Stomach smooth muscle (tissue), 2 donors: ENCODE results near the gene TRIB2.

Source experiments
- H3K27ac ChIP-seq: one replicate; pipeline ENCODE4 v1.7.0; 2013; ENCODE audit warnings: mild to moderate bottlenecking, low read length, inconsistent platforms
- H3K27me3 ChIP-seq, 2 donors: one replicate each; pipeline ENCODE4 v1.7.0; 2013; ENCODE audit warnings: low read length in 2 of 2; ENCODE audit not compliant: insufficient read depth in 2 of 2, control insufficient read depth in 1 of 2
- H3K36me3 ChIP-seq, 2 donors: one replicate each; pipeline ENCODE4 v1.7.0; 2013; ENCODE audit warnings: low read length in 2 of 2; ENCODE audit not compliant: control insufficient read depth in 2 of 2, insufficient read depth in 2 of 2
- H3K4me1 ChIP-seq: one replicate; pipeline ENCODE4 v1.7.0; 2013; ENCODE audit warnings: low read length; ENCODE audit not compliant: control insufficient read depth, insufficient read depth
- H3K4me3 ChIP-seq, 2 donors: one replicate each; pipeline ENCODE4 v1.7.0; 2013; ENCODE audit warnings: low read length in 2 of 2
- H3K9ac ChIP-seq, 2 donors: one replicate each; pipeline ENCODE4 v1.7.0; 2013; ENCODE audit warnings: low read length in 2 of 2, mild to moderate bottlenecking in 1 of 2
- H3K9me3 ChIP-seq, 2 donors: one replicate each; pipeline ENCODE4 v1.7.0; 2013; ENCODE audit warnings: low read length in 2 of 2; ENCODE audit not compliant: control insufficient read depth in 2 of 2
- donor health status: healthy.
- donor health status: Pancreatic carcinoma.

TRIB2 gene

DNA sequence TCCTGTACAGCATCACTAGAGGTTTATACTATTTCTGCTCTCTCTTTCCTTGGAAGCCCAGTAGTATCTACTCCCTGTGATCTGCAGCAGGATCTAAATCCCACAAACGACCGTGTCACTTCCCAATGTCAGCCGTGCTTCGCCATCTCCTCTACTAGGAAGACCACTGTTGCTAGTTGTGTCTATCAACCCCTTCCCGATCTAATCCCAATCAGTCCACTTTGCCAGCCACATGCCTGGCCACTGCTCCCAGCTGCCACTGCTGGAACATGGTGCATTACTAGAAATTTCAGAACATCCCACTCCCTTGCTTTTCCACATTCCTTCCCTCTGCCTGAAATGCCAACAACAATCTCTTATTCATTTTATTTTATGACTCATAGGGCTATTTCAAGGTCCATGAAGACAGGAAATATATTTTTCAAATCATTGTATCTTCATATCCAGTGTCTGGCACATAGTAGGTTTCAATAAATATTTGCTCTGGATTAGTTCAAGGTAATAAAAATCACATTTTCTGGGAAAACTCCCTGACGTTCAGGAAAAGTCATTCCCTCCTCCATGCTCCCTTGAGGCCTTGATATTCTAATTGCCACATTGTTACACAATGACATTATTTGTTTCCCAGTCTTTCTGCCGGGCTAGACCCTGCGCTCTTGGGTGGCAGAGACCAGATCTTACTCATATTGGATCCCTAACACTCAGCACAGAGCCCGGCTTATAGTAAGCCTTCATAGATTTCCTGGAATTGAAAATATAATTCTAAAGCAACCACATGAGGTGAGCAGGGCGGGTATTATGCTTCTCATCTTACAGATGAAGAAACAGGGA is 2.1 kb upstream of the TRIB2 start:
- H3K27me3 ChIP-seq = no peaks in the 10 kb centered on the region
- H3K4me1 ChIP-seq = peaks cover 25% of the 10 kb centered on the region
- H3K27ac ChIP-seq = peak overlapping the region; percentile 90
- H3K36me3 ChIP-seq = no peaks in the 10 kb centered on the region
- H3K9ac ChIP-seq = no peak overlapping the region
- H3K9me3 ChIP-seq = no peaks in the 10 kb centered on the region
- H3K4me3 ChIP-seq = peak overlapping the region in 1 of 2 donors; percentile 8

GRCh38 chr2:12715258-12716031 is 1.3 kb upstream of the TRIB2 start:
- Histone ChIP-seq H3K4me1 (peaks cover 26% of the 10 kb centered on the region), H3K27ac (peak overlapping the region; percentile 90), H3K27me3 (no peaks in the 10 kb centered on the region), H3K9me3 (no peaks in the 10 kb centered on the region), H3K4me3 (peak overlapping the region; percentile 87 to 93), H3K9ac (peak overlapping the region; percentile 42 to 83), H3K36me3 (no peaks in the 10 kb centered on the region)

GRCh38 chr2:12716032-12716281 is 779 bp upstream of the TRIB2 start:
- Histone ChIP-seq H3K4me1 (peaks cover 26% of the 10 kb centered on the region), H3K9me3 (no peaks in the 10 kb centered on the region), H3K9ac (peak overlapping the region; percentile 83 to 86), H3K4me3 (peak overlapping the region; percentile 87 to 93), H3K27ac (peak overlapping the region; percentile 90), H3K27me3 (no peaks in the 10 kb centered on the region), H3K36me3 (no peaks in the 10 kb centered on the region)

GRCh38 chr2:12717191-12718014 is 667 bp downstream of the TRIB2 start:
- peaks cover 26% of the 10 kb centered on the region for H3K4me1 ChIP-seq
- H3K4me3 ChIP-seq = peak overlapping the region; percentile 86 to 95
- H3K27me3 ChIP-seq = no peaks in the 10 kb centered on the region
- H3K9me3 ChIP-seq = no peaks in the 10 kb centered on the region
- H3K27ac ChIP-seq = peak overlapping the region; percentile 80
- peak overlapping the region; percentile 70 to 80 for H3K9ac ChIP-seq
- no peaks in the 10 kb centered on the region for H3K36me3 ChIP-seq

GRCh38 chr2:12718015-12718671 is 1.4 kb downstream of the TRIB2 start:
- Histone ChIP-seq H3K4me3 (peak overlapping the region; percentile 86 to 95), H3K4me1 (peaks cover 26% of the 10 kb centered on the region), H3K27me3 (no peaks in the 10 kb centered on the region)

GRCh38 chr2:12718711-12719399 is 2.1 kb downstream of the TRIB2 start:
- H3K27ac ChIP-seq = peak overlapping the region; percentile 80
- H3K4me3 ChIP-seq = peak overlapping the region; percentile 86 to 95
- H3K9me3 ChIP-seq = no peaks in the 10 kb centered on the region
- peaks cover 0 to 2% of the 10 kb centered on the region in 2 donors for H3K36me3 ChIP-seq
- peak overlapping the region; percentile 70 to 80 for H3K9ac ChIP-seq
- no peaks in the 10 kb centered on the region for H3K27me3 ChIP-seq
- peaks cover 26% of the 10 kb centered on the region for H3K4me1 ChIP-seq

More at GRCh38 chr2:12718015-12718671, 1.4 kb downstream of the TRIB2 start:
- Histone ChIP-seq H3K27ac (peak overlapping the region; percentile 80), H3K36me3 (no peaks in the 10 kb centered on the region), H3K9me3 (no peaks in the 10 kb centered on the region), H3K9ac (peak overlapping the region; percentile 70 to 80)

DNA sequence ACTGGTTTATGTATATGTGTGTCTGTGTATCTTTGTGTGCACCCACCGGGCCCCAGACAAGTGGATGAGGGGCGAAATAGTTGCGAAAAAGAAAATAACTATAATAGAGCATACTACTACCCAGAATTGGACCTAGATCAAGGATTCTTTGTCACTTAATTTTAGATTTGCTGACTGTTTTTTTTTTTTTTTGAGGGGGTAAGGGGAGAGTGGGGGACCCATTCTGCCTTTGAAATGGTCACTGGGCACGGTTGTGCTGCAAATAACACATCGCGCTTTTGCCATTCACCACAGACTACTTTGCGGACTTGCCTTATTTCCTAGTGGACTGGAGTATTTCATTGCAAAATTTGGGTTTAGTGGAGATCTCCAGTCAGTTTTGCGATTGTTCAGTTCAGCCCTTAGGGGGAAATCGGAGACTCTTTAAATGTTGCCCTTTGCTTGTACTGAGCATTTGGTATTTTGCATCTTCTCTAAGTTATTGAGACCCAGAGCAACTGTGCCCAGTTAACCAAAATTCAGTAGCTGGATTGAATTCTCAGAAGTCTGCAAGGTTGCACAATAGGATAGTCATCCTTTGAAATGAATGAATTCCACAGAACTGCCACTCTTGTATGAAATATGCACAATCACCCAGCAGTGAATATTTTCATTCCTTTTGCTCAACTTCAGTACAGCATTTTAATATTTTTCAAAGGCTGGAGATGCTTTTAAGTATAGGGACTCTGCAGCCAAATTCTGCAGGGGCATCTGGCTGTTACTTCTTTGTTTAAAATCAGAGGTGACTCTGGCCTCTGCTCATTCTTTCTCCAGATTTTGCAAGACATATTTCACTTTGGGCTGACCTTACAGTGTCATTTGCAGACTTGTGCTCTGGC is 2.9 kb downstream of the TRIB2 start:
- Histone ChIP-seq H3K4me3 (peak overlapping the region; percentile 86 to 95), H3K27ac (peak overlapping the region; percentile 80), H3K36me3 (peaks cover 0 to 6% of the 10 kb centered on the region in 2 donors), H3K9ac (peak overlapping the region; percentile 70 to 80), H3K9me3 (no peaks in the 10 kb centered on the region), H3K27me3 (no peaks in the 10 kb centered on the region), H3K4me1 (peaks cover 25% of the 10 kb centered on the region)

DNA sequence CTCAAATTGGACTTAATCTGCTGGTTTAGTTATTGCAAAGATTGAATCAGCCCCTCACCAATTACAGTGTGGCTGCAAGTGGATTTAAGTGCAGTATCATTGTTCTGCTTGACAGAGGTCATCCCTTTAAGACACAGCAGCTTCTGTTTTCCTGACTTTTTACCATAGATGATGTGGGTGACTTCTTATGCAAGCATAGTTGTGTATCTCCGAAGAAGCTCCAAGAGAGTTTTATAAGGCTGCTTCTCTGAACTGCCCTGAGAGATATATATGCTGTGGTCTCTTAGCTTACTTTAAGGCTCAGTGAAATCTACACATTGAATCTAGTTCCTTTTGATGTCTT is 3.5 kb downstream of the TRIB2 start:
- Histone ChIP-seq H3K9ac (no peak overlapping the region), H3K27ac (no peak overlapping the region), H3K27me3 (no peaks in the 10 kb centered on the region), H3K9me3 (no peaks in the 10 kb centered on the region), H3K36me3 (peaks cover 0 to 11% of the 10 kb centered on the region in 2 donors), H3K4me3 (peak overlapping the region; percentile 9 to 95), H3K4me1 (peaks cover 20% of the 10 kb centered on the region)

- H3K4me1 ChIP-seq = peaks cover 21% of the 10 kb centered on the region
- H3K9me3 ChIP-seq = no peaks in the 10 kb centered on the region
- no peak overlapping the region for H3K9ac ChIP-seq
- no peaks in the 10 kb centered on the region for H3K27me3 ChIP-seq
- H3K4me3 ChIP-seq = peak overlapping the region; percentile 29 to 95
- no peak overlapping the region for H3K27ac ChIP-seq
- H3K36me3 ChIP-seq = peaks cover 0 to 15% of the 10 kb centered on the region in 2 donors
These were observed 4.1 kb downstream of the TRIB2 start for GRCh38 chr2:12720754-12721378.
